Fibroblast of skin of left quadriceps (primary cell): Measurements from ENCODE around the gene UST.
A peak's percentile ranks its signal among the peaks of the same experiment; 100 is the strongest.

Experiments
- DNase-seq, 2 experiments: peaks; one replicate each; pipeline ENCODE4 v3.0.0-alpha.2; 2013; ENCODE audit warnings: low read depth in 2 of 2

Gene UST

DNA sequence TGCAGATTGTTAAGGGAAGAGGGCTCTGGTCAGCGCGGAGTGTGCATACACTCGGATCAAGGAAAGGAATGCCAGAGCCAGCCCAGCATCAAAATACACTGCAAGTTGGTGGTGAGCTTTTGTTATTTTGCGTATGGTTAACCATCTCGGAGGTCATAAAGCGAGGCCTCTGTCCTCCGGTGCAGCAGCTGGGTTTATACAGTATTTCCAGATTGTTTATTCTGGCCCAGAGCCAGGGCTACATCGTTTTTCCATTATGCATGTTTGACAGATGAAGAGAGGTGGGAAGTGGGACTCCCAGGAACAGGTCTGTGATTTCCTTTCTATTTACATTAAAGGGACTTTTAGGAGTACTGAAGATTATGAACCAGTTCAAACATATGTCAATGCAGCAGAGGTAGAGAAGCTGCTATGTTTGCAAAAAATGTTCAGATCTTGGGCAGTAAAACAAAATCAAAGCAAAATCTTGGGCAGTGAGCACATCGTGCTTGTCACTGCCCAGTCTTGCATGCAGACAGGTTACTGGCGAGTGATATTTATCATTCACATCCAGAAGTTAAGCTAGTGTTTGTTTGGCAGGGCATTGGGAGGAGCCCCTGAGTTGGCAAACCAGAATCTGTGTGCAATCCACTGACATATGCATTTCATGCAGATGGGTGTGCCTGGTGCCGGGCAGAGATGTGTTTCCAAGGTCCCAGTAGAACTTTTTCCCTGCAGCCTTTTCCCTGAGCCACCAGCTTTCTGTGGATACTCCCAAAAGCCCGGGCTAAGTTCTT, 314.3 kb downstream of the UST start:
- DNase-seq = no peak

DNA sequence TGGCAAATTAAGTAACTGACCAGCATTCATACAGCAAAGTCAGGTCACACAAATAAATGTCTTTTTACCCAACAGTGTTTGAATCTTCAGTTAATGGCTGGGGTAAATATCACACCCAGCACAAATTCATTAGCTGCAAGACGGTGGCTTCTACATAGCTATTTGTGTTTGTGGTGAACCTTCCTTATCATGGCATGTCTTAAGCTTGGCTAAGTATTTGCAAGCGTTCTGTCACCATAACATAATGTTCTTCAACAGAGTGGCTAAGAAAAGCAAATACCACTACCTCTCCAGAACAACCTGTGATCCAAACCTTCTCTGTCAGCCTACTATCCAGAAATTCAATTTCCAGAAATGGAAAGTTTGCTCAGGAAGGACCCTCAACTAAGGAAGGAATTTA, 315.1 kb downstream of the UST start:
- DNase-seq = no peak

DNA sequence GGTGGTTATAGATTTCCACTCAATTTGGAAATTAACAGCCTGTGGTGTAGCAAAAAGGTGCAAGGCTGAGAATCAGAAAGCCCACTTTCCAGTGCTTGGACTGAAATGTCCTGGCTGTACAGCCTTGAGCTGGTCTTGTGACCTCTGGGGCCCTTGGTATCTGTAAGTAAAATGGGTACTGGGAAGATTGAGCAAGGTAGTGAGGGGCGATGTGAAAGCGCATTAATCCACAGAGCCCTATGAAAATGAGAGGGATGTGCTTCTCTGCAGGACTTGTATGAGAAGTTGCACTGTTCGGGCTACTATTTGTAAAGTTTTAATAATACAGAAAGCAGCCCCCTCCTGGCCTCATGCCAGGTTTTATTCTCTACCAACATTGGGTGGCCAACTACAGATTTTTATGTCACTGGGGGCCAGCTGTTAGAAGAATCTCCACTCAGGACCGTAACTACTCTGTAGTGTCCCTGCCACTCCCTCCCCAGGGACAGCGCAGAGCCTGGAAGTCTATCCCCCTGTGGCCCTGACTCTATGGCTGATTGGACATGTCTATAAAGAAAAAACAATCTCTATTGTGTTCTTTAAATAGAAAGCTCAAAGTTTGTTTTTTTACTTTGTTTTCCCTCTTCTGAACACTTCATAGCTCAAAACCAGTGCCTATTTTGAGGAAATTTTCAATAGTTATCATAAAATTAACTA, 316.0 kb downstream of the UST start:
- DNase-seq = no peak

DNA sequence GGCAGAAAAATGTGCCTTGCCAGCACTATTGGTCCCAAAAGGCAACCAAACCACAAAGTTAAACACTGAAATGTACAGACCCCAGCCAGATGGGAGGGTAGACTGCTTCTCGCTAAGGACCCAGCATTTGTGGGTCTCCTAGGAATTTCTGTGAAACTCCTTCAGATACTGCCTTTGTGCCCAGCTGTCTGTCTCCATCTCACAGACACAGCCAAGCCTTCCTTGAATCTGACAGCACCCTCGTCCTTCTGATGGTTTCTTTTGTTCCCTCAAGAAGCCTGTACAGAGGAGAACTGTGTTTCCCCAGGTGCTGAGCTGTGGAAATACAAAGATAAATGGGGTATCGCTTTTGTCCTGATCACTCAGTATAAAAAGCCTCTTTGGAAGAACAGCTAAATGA, 316.6 kb downstream of the UST start:
- DNase-seq = no peak

DNA sequence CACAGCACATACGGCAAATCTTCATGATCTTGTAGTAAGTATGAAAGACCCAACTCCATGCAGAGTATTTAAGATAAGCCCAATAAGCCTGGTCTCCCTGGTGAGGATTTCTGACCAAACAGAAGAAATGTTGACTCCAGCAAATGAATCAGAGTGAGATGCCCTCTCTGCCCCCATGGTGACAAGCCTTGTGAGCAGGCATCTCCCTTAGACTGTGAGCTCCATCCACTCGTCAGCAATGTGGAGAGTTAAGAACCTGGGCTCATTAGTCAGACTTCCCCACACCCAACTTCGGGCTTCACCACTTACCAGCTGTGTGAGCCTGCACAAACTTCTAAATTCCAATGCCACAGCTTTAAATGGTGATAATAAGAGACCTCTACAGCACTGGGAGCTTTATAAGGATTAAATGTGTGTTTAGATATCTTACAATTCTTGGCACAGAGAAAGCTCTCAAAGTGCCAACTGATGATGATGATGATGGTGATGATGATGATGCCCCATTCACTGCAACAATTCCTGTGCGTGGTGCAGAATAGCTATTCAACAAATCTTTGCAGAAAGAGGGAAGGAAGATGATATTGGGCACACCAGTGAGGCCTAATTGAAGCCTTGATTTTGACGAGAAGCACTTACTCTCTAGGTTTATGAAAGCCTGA, 317.3 kb downstream of the UST start:
- DNase-seq = no peak

DNA sequence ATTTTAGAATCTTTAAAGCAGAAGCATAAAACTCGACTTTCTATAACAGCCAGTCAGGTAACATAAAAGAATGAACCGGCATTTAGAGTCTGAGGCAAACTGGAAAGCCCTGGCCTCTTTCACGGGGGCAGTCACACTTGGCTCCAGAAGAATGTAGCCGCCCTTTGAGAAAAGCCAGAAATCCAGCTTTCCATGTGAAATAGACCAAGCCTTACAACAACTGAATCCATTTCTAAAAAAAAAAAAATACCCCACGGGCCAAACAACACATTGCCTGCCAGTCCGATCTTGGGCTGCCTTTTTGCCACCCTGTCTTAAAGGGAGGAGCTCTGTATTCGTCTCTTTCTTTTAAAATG, 317.8 kb downstream of the UST start:
- no peak for DNase-seq

DNA sequence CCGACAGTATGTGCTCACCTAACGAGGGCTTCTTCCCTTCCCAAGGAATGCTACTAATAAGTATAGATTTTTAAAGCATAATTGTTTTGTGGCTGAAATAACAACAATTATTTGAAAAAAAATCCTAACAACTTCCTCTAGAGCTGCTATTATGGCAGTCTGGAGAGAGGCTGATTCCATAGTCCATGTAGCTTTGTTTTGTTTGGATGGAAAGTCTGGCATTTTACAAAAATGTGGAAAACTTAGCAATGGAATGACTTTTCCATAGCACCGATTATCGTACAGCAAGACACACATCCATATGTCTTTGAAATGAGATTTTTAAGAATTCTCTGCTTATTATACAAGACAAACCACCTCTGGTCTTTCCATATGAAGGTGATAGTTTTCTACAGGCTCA, 318.3 kb downstream of the UST start:
- no peak for DNase-seq

DNA sequence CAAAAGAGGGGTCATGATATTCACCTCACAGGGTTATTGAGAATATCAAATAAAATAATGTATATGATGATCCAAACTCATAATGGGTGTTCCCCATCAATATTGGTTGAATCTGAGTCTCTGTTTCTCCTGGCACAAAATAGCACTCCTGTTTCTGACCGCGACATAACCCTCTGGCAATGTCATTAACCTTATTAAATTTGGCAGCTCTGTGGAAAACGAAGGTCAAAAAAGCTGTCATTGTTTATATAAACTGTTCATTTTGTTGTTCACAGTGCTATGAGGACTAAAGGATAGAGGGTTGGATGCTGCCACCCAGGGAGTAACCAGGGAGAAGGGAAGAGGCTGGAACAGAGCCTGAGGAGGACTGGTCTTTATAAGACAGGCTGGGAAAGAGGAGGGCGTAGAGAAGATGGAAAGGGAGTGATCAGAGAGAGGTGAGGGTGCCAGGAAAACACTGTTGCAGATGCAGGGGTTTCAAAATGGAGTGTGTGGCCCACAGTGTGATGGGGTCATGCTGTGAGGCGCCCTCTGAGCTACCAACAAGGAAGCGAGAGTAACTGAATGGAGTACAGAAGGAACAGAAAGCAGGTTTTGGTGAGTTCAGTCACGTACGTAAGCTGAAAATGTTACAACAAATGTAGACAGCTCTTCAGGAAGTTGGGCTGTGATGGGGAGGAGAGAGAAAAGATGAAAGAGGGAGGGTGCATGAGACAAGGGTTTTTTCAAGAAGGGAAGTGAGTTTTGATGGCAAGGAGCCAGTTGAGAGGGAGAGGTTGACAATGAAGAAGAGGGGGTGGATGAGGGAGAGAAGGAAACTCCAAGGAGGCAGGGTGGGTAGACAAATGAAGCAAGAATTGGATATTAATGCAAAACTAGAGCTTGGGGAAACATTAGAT, 319.1 kb downstream of the UST start:
- DNase-seq = no peak

DNA sequence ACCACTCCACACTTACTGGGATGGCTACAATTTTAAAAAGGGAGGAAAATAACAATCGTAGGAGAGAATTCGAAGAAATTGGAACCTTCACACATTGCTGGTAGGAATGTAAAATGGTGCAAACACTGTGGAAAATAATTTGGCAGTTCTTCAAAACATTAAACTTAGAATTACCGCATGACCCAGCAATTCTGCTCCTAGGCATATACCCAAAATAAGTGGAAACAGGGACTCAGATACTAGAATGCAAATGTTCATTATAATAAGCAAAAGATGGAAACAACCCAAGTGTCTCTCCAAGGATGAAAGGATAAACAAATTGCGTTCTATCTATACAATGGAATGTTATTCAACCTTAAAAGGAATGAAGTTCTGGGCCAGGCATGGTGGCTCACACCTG, 325.2 kb downstream of the UST start:
- DNase-seq = no peak

DNA sequence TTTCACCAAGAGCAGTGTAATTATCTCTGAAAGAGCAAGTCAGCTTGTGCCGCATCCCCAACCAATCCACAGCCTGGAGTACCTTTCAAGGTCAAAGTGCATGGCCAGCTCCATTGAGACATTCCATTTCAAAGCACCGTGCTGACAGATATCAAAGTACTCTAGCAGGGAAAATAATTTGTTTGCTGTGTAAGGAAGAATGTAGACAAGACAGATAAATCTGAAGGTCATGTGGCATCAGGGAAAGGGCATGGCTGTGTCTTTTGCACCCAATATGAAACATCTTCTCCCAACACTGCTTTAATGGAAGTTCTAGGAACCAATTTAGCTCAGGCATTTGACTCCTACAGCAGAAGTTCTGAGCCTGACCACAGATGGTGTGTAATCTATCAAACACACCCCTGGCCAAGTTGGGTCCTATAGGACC, 328.0 kb downstream of the UST start:
- DNase-seq = no peak

DNA sequence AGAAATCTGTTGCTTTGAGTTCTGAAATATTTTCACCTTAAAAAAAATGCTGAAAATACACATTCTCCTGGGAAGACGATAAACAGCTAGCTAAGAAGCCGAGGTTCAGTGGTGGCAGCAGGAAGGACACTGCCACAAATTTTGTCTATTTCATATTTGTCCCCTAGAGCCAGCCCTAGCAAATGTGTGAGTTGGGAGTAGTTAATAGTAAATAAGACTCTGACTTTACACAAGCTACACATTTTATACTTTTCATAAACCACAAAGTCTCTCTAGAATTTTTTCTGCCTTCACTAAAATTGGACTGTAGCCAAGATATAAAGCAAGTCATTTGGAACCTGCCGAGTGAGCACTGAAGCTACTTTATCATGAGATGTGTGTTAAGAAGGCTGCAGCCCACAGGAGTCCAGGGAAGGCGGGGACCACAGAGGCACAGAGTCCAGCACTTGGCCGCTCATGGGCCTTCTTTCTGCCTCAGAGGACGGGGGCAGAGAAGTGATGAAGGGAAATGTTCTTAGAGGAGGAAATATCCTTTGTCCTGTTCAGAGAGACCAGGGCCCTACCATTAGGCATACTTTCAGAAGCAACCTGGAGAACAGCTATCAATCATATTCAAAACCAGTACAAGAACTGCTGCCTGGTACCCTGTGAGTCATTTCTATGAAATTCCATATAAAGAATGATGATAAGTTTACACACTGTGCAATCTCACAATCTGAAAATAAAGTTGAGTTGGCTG, 329.0 kb downstream of the UST start:
- DNase-seq = no peak

DNA sequence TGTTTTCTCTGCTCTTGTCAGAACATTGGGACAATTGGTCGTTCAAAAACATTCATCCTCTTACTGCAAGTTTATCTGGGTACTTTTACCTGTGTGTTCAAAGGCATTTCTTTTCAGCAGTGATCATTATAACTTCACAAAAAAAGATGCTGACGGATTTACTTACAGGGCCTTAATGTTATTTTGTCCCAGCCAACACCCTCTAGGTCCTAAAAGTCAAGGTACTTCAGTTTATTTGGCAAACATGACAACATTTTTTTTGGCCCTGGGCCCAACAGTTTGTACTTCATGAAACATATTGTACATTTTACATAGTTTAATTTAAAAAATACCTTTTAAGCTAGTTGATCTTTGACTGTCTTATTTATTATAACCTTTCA, 329.5 kb downstream of the UST start:
- DNase-seq = no peak

DNA sequence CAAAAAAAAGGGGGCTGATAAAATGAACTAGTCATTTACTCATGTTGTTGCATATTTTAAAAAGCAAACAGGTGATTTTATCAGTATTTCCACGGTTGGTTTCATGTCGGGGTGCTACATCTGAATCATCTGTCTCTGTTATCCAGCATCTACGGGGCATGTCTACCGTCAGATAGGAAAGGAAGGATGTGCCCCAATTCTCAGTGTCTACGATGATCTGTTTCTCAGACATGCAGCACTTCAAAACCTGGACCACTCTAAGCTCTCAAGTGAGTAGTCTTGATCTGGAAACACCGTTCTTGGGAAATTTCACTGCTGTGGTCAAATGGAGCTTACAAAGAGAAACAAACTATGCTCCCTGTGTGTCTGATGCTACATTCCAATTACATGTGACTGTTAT, 330.4 kb downstream of the UST start:
- peak; percentile 56 to 63 for DNase-seq

DNA sequence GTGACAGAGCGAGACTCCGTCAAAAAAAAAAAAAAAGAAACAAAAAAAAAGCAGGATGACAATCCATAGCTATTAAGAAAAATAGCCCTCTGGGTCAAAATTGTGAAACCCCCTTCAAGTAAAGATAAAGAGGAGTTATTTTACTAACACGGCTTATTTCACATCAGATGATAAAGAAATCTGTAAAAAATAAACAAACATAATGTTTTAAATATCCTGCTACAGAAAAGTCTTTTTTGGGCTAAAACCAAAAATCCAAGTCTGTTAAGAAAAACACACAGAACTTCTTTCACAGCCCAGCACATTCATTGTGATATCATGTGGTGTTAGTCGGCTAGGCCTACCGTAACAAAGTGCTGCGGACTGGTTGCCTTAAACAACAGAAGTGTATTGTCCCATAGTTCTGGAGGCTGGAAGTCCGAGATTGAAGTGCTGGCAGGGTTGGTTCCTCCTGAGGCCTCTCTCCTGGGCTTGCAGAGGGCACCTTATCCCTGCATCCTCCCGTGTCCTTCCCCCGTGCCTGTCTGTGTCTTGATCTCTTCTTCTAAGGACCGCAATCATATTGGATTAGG, 331.5 kb downstream of the UST start:
- no peak for DNase-seq

DNA sequence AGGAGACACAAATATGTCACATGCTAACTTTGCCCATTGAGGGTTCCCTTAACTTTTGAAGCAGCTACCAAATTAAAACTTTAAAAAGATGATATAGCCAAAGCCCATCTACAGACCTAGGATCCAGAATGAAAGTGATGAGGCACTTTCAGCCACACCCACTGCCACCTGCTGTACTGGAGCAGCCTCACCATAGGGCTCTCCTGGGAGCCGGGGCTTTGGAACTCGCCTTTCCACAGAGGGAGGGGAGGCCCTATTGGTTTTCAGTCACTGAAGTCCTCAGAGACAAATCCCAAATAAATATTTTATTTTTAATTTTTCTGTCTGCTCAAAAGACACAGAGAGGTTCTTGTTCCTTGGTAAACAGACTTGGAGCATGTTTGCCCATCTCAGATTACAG, 332.6 kb downstream of the UST start:
- DNase-seq = no peak

DNA sequence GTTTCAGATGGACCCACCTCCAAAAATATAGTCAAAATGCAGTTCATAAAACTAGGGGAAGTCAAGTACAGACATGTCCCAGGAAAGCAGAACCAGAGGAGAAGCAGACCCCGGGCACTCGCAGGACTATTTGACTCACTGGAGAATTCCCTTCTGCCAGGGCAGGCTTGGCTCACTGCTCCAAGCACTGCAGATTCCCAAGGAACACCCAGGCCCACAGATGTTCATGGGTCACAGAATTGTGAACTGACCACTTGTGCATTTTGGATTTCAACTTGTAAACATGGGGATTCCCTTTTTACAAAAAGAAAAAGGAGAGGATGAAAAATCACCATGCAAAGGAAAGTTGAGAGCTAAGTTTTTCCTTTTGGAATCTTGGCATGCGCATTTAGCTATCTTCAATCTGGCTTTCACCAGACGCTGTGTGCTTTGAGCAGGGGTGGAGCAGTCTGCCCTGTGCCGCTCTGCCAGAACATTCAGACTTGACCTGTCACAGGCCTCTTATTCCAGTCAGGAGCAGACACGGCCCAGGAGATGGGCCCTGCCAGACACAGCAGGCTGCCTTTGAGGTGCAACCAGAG, 333.2 kb downstream of the UST start:
- no peak for DNase-seq

DNA sequence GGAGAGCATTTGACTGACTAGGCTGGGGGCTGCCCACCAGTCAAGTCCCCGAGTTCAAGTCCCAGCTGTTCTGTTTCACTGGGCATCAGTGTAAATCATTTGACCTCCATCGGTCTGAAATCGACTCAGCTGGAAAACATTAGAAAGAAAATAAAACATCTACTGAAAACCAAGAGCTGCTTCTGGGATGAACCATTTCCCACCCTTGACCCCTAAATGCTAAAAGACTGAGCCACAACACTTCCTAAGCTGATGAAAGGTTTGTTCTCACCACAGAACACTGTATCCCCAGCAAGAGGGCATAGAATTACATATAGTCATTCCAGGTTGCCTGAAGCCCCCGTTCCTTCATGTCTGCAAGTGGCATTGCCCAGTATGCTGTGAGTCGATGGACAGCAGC, 333.7 kb downstream of the UST start:
- DNase-seq = peak; percentile 52 to 58

DNA sequence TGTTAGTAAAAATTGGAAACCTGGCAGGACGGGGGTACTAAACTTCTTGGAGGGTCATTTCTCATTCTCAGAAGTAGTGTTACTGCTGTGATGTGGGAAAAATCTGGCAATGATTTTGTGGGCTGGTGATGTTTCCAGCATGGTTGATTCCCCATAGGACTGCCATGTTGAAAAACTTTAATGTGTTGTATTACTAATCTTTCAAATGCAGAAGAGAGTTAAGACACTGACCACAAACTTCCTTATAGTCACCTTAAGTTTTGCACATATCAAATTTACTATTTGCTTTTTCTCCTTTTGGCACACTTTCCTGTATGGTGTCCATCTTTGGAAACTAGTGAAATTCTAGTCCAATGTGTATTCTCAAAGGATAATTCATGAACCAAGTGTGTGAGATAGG, 334.5 kb downstream of the UST start:
- DNase-seq = peak in 1 of 2 experiments; percentile 38

DNA sequence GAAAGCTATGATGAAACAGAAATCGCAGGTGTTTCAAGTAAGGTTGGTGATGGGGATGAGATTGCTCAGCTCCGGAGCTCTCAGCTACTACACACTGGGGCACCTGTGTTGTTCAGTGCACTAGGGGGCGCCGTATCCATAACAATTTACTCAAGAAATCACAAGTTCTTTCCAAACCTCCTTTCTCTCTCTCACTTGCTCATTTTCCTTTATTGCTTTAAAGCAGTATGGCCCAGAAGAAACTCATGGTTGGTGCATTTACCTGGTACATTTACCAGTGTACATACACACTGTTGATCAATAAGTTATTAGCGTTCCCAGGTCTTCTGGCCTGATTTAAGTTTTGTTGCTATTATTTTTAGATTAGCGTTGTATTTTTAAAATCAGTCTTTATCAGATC, 335.5 kb downstream of the UST start:
- peak; percentile 37 to 44 for DNase-seq

DNA sequence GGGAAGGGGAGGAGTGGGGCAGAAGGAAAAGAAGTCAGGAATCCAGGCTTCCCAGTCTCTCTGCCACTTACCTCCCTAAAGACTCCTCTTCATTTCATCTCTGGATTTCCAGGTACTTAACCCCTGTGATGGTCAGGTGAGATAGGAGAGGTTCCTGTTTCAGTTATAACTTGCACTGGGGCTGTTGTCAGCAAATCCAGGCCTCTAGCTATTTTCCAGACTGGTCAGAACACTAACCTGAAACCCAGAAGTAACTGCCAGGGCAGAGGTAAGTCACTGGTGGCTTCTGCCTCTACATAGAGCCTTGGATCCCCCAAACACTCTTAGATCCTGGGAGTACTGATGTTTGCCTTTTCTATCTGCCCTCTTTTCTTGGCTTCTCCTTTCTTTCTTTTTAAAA, 337.2 kb downstream of the UST start:
- DNase-seq = no peak
